SH-SY5Y (cell line): Measurements from ENCODE around the gene CCDC159.

Experiments used
- GATA2 ChIP-seq: IDR thresholded peaks from 2 replicates; pipeline ENCODE4 v1.6.1; 2011; ENCODE audit warnings: mild to moderate bottlenecking, low read depth, low read length
- GATA3 ChIP-seq: IDR thresholded peaks from 2 replicates; pipeline ENCODE4 v1.6.1; 2011; ENCODE audit warnings: low read depth, mild to moderate bottlenecking, low read length, moderate library complexity

GRCh38 chr19:11387162-11388034, 41.1 kb downstream of the CCDC159 start:
- TF ChIP-seq GATA2 (no peak), GATA3 (no peak)
